GM21390 (cell line): ENCODE data around the gene RIPPLY3.
A peak's percentile ranks its signal among the peaks of the same experiment; 100 is the strongest.
"Not testable (repeated sequence)": the region's sequence is repeated elsewhere in the genome, so short reads cannot be mapped to it uniquely, and the experiment has no call there.

Experiments
- ATAC-seq: cut with Tn5 transposase; IDR thresholded peaks from one replicate; pipeline ENCODE4 v1.9.1; 2021; ENCODE audit not compliant: unreplicated experiment

Gene RIPPLY3

DNA sequence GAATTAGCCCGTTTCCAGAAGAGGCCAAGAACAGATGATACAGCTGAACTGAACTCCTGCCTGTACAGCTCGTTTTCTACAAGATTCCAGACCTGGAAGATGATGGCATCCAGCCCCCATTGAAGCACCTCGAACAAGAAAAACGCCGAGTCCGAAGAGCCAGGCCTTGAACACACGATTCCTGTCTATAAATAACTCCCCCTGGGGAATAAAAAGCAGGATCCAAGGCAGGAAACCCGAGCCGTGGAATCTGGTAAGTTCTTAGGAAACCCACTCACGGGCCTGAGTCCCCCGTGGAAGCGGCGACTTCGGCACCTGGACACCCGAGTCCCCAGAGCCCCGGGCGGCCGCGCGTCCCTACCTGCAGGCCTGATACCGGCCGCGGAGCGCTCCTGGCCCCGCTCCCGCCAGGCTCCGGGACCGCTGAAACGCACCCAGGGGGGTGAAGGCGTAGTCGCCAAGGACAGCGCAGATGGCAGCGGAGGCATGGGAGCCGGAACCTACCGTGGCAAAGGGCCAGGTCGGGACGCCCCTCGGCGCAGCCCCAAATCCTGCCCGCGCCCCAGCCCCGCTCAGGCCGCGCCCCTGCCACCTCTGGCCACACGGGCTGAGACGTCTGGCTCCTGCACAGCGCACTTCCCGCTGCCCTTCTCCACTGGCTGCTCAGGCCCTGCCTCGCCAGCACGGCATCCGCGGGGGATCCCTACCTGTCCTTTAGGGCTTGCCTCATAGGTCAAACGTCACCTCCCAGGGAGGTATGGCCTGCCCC, 26.0 kb upstream of the RIPPLY3 start:
- no peak for ATAC-seq

DNA sequence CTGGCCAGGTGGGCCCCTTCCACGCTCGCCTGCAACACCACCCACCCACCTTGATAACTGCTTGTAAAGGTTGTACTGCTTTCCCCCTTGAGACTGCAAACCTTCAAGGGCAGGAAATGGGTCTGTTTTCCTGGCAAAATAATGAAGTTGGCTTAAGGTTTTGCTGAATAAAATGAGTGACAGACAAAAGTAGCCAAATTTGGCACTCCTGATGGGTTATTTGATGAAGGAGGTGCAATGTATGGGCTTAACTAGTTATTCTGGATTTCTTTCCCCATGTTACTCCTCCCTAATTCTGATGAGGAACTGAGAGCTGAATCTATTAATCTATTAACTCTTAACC, 25.5 kb upstream of the RIPPLY3 start:
- ATAC-seq: no peak

DNA sequence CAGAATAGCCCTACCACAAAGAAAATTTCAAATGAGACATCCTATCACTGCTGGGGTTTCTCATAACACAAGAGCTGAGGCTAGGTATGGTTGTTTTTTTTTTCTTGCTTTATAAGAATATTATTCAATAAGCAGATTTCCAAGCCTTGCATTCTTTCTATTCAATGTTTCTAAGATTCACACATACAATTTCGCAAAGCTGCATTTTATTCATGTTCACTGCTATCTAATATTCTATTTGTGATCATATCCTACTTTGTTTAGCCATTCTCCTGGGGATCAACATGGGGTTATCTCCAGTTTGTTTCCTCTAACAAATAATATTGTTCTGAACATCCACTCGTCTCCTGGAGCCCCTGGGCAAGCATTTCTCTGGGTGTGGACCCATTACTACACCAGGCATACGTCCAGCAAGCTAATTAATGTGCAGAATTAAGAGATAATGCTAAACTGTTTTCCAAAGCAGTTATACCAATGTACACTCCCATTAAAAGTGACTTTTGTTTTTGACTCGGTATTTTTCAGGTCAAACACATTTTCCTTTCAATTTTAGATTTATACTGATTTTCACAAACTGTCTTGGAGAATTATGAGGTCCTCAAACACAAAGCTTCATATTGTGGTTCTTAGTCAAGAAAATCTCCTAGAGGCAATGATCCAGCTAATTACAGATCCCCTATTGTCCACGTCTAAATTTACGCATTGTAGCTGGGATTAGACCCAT, 24.4 kb upstream of the RIPPLY3 start:
- no peak for ATAC-seq

DNA sequence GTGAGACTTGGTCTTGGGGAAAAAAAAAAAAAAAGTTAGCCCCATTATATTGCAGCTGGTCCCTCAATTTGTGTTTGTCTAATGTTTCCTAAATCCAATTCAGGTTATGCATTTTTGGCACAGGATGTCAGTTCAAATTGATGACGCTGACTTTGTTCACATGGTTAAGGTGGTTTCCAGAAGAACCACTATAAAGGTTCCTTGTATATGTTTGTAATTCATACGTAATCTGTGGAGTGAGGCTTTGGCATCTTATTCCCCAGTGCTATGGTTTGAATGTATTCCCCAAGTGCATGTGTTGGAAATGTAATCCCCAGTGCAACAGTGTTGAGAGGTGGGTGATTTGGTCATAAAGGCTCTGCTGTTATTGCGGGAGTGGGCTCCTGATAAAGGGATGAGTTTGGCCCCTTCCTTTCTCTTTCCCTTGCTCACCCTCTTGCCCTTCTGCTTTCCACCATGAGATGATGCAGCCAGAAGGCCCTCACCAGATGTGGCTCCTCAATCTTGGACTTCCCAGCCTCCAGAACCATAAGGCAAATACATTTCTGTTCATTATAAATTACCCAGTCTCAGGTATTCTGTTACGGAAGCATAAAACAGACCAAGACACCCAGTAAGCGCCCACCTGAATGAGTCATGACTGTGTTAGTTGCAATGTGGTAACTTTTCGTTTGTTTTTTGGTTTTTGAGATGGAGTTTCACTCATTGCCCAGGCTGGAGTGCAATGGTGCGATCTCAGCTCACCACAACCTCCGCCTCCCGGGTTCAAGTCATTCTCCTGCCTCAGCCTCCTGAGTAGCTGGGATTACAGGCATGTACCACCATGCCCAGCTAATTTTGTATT, 20.5 kb upstream of the RIPPLY3 start:
- no peak for ATAC-seq

DNA sequence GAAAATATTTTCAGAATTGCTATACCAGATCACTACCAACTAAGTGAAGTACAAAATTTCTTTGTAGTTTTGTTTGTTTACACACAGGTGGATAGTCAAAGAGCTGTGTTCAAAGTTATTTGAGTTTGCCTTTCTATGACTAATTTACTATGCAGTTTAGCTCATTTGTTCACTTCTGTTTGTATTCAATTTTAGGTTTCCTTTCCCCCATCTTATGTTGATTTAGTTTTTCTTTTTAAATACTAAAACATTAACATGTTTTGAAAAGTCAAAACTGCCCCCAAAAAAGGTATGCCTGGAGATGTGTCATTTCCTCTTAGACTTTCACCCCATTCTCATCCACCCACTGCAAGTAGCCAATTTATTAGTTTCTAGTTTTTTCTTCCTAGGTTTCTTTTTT, 18.7 kb upstream of the RIPPLY3 start:
- no peak for ATAC-seq

DNA sequence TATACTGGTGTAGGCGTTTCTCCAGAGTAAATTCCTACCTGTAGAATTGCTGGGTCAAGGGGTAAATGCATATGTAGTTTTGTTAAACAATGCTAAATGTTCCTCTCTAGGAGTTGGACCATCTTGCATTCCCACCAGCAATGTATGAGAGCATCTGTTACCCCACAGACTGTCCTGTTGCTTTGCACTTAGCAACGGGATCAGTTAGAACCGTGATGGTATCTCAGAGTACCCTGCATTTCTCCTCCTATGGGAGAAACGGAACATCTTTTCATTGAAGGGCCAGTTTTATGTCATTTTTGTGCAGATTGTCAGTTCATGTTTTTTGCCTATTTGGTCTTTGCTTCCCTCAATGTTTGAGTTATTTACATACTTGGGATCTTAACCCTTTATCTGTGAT, 18.0 kb upstream of the RIPPLY3 start:
- no peak for ATAC-seq

DNA sequence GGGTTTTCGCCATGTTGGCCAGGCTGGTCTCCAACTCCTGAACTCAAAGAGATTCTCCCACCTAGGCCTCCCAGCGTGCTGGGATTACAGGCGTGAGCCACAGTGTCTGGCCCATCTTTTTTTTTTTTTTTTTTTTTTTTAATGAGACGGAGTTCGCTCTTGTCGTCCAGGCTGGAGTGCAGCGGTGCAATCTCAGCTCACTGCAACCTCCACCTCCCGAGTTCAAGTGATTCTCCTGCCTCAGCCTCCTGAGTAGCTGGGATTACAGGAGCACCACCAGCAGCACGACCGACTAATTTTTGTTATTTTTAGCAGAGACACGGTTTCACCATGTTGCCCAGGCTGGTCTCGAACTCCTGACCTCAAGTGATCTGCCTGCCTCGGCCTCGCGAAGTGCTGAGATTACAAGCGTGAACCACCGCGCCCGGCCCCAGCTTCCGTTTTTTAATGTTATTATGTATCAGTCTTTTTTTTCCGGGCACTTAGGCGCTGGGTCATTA, 17.3 kb upstream of the RIPPLY3 start:
- ATAC-seq: not testable (repeated sequence)

DNA sequence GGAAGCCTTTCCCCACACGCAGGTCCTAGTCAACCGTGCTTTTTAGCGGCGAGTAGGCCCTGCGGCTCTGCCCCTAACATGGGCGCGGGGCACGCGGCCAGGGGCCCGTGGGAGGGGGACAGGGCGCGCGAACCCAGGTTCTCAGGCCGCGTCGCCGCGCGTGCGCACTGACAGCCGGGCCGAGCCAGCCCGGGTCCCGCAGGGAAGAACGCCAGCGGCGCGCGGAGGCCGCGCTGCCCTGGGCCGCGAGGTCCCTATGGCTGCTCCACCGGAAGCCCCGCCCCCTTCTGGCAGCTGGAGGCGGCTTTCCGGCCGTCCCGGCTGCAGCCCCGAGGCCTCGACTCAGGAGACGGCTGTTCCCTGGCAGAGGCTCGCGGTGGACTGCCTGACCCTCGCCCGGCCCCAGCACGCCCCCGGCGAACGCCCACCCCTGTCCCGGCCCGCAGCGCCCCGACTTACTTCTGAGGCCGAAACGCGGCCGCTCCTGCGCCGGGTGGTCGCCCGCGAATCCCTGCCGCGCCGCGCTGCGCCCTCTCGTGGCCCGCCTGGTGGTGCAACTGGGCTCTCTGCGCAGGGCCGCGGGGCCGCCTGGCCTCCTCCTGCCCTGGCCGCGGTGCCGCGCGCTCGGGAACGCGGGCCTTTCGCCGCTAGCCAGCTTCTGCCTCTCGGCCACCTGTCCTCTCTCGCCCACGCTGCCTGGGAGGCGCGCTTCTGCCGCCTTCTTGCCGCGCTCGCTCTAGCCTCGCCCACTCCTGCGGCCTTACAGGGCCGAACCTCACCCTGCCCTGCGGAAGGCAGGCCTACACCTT, 16.6 kb upstream of the RIPPLY3 start:
- ATAC-seq: peak; percentile 93

DNA sequence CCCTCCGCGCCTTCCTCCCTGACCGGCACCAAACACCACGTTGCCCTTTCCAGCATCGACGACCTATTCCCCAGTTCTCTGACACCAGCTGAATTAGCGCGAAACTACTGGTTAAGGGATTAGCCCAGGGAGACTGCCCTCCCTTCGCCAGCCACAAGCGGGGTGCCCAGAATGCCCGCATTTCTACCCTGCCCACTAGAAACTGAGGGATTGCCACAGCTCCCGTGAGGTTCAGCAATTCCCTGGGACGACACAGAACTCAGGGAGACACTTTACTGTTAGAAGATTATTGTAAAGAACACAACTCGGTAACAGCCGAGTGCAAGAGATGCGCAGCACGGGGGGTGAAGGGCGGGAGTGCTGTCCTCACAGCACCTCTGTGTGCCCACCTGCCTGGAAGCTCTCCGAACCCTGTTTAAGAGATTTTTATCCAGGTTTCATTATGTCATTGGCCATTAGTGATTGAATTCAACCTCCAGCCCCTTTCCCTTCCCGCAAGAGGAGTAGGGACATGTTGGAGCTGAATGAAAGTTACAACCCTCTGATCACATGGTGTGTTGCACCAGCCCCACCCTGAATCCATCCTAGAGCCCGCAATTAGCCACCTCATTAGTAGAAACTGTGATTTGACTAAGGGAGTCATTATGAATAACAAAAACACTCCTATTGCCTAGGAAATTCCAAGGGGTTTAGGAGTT, 15.8 kb upstream of the RIPPLY3 start:
- no peak for ATAC-seq

DNA sequence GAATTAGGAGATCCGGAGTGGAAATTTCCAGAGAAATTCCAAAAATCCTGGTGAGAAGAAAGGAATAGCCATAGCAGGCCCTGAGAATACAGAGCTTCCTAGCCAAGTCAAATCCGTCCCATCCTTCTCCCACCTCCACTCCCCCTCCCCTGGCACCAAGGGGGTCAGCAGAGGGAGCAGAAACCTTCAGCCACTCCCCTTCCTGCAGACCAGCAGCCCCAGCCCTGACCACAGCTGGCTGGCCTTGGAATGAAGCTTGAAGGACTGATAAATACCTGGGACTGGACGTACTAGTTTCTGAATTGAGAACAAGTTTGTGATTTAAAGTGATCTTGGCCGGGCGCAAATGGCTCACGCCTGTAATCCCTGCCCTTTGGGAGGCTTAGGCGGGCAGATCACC, 13.8 kb upstream of the RIPPLY3 start:
- no peak for ATAC-seq

DNA sequence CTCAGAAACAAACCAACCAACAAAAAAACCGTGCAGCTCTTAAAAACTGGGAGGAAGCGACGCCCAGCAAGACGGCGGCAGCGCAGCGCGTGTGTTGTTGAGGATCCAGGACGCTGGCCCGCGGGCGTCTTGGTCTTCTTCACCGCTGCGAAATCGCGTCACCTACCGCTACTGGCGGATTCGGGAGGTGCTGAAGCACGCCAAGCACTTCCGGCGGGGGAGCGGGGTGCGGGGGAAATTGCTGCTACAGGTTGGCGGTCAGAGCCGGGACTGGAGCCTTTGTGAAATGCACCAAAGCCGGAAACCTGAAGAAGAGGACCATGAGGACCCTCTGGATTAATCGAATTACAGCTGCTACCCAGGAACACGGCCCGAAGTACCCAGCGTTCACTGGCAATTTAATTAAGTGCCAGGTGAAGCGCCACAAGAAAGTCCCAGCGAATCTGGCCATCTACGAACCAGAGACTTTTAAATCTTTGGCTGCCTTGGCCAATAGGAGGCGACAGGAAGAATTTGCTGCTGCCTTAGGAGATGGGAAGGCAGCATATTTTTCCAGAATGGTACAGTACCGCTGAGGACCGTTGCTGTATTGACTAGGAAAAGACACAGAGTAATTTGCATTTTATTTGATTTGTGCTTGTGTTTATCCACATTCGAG, 11.9 kb upstream of the RIPPLY3 start:
- ATAC-seq: no peak

DNA sequence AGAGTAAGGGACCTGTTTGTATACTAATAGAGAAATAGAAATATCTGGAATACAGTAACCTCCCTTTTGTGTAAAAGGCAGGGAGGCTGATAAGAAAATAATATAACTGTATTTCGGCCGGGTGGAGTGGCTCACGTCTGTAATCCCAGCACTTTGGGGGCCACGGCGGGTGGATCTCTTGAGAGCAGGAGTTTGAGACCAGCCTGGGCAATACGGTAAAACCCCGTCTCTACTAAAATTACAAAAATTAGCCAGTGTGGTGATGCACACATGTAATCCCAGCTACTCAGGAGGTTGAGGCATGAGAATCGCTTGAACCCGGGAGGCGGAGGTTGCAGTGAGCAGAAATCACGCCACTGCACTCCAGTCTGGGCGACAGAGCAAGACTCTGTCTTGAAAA, 11.2 kb upstream of the RIPPLY3 start:
- ATAC-seq: not testable (repeated sequence)

DNA sequence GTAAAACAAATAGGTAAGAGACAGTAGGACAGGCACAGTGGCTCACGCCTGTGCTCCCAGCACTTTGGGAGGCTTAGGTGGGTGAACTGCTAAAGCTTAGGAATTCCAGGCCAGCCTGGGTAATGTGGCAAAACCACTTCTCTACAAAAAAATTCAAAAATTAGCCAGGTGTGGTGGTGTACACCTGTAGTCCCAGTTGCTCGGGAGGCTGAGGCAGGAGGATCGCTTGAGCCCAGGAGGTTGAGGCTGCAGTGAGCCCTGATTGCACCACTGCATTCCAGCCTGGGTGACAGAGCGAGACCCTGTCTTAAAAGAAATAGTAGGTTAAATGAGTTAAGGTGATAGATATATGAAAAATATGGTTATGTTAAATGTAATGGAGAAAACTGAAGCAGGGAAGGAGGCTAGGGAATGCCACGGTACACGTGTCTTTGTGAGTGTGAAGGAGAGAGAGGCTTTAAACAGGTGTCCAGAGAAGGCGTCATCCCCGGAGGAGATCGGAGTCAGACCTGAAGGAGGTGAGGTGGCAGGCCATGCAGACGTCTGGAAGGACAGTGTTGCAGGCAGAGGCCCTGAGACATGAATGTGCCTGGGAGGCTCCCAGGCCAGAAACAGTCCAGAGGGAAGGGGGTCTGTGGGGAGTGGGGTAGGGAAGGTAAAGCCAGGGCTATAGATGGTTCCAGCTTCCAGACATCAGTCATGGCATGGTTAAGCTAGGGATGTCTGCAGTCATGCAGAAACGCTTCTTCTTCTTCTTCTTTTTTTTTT, 7.2 kb upstream of the RIPPLY3 start:
- no peak for ATAC-seq

DNA sequence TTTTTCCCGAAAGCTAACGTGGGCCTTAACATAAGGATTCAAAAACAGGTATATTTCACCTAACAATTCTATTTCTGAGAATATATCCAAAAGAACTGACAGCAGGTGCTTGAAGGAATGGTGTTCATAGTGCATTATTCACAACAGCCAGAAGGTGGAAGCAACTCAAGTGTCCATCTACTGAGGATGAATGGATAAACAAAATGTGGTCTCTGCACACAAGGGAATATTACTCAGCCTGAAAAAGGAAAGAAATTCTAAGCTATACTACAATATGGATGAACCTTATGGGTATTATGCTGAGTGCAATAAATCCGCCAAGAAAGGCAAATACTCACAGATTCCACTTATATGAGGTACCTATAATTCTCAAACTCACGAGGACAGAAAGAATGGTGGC, 6.1 kb upstream of the RIPPLY3 start:
- no peak for ATAC-seq

DNA sequence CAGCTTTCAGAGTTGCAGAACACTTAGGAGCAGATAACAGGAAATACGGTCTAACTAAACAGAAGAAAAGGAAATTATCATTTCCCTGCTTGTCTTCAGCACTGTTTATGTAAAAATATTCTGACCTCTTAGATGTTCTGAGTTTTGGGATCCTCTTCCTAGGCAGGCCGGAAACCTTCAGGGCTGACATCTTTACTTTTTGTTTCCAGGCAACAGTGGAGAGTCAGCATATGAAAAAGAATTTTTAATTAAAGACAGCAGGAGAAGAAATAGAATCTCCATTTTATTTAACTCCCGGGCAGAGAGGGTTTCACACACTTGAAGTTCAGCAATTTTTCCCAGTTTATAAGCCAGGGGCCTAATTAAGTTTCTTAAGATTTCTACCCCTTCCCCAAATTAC, 5.1 kb upstream of the RIPPLY3 start:
- no peak for ATAC-seq

DNA sequence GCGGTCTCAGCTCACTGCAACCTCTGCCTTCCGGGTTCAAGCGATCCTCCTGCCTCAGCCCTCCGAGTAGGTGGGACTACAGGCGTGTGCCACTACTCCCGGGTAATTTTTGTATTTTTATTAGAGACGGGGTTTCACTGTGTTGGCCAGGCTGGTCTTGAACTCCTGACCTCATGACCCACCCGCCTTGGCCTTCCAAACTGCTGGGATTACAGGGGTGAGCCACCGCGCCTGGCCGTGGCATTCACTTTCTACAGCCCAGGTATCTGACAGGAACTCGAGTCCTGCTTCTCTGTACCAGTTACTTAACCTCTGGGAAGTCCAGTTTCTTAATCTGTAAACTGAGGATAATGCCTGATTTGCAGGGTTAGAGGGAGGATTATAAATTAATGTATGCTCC, 3.7 kb upstream of the RIPPLY3 start:
- ATAC-seq: not testable (repeated sequence)

DNA sequence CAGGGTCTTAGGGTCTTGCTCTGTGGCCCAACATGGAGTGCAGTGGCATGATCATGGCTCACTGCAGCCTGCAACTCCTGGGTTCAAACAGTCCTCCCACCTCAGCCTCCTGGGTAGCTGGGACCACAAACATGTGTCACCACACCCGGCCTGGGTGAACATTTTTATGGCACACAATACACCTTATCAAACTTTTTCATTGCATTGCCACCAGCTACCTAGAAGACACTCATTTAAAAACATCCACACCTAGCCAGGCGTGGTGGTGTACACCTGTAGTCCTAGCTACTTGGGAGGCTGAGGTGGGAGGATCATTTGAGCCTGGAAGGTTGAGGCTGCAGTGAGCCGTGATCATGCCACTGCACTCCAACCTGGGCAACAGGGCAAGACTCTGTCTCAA, 2.6 kb upstream of the RIPPLY3 start:
- ATAC-seq: not testable (repeated sequence)

DNA sequence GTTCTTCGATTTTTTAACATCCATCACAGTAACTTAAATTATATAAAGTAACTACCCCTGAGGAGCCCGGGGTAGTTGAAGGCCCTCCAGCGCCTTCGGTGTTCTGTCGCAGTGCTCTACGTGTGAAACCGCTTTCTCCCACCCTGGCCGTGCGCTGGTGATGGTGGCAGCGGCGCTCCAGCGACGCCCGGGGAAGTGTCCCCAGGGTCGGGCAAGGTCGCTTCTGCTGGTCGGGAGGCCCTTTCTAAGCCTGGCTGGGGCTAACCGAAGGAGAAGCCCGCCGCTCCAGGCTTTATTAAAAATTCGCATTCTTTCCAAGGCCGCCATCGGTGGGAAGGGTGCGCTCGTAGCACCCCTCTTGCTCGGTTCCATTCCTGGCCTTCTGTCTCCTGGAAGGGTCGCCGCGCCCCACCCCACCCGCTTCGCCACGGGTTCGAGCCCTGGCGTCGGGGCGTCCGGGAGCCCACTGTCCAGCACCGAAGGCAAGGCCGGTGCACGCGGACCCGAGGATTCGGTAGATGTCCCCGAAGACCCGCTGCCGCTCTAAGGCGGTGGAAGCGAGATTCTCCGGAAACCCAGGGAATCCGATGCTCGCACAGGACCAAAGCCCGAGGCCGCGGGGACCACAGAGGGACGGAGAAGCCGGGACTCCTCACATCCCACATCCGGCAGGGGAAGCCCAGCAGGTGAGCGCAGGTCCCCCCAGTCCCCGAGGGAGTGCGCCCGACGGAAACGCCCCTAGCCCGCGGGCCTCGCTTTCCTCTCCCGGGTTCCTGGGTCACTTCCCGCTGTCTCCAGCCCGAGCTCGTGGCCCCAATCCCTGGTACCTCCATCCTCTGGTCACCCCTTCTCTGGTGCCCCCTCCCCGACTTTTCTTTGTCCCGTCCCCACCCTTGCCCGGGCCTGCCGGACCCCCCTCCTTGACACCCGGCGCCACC, 685 bp upstream of the RIPPLY3 start:
- ATAC-seq: no peak
